SK-N-SH (cell line): ENCODE measurements around the gene PIGL. TPM values are rescaled to one million over a fixed set of nuclear protein-coding genes. Genes with fewer than 3 reads are reported as not detected.

Experiments used
- CTCF ChIA-PET: fragments of 300-600, 350-600 bp; formaldehyde crosslinking; extraction: SDS; loops from one replicate; lab custom pipeline; 2021; lab: Yijun Ruan, JAX
- POLR2A ChIA-PET: fragments of 350-600 bp; sonication (Branson Sonifier 250); formaldehyde crosslinking; extraction: SDS; loops from one replicate; lab custom pipeline; 2020; ENCODE audit warnings: antibody characterized with exemption, inconsistent platforms; lab: Yijun Ruan, JAX
- DNase-seq: peaks from one replicate; pipeline ENCODE4 v3.0.0; 2012
- H2AFZ ChIP-seq: fragments of 200-600 bp; sonication (generic); 2 replicates; pipeline ENCODE4 v1.8.1; 2016; ENCODE audit warnings: antibody characterized with exemption, mild to moderate bottlenecking, low read depth
- H3F3A ChIP-seq: fragments of 200-600 bp; sonication (generic); replicated peaks from 2 replicates; pipeline ENCODE3; 2016; ENCODE audit warnings: antibody characterized with exemption, mild to moderate bottlenecking; ENCODE audit not compliant: insufficient read depth
- H3K27ac ChIP-seq, 2 experiments: fragments of 200-500 bp in 1 of 2; fragments of 200-600 bp in 1 of 2; sonication (Bioruptor generic) in 1 of 2; sonication (generic), shearing (Covaris generic) in 1 of 2; 2 replicates each; pipeline versions ENCODE4 v1.5.1 to v1.6.1; 2014 to 2016; ENCODE audit warnings: low read depth in 2 of 2, inconsistent platforms in 1 of 2, low read length in 1 of 2, mild to moderate bottlenecking in 1 of 2, mixed read lengths in 1 of 2
- H3K27me3 ChIP-seq: fragments of 200-600 bp; sonication (generic), shearing (Covaris generic); 2 replicates; pipeline ENCODE4 v1.6.1; 2016; ENCODE audit warnings: mixed run types; ENCODE audit not compliant: insufficient read depth
- H3K36me3 ChIP-seq, 2 experiments: fragments of 200-500 bp in 1 of 2; fragments of 200-600 bp in 1 of 2; sonication (Bioruptor generic) in 1 of 2; sonication (generic) in 1 of 2; replicated peaks in 1 of 2; 2 replicates each; pipeline versions ENCODE3 to v1.5.1; 2014 to 2016; ENCODE audit warnings: low read length in 1 of 2, mild to moderate bottlenecking in 1 of 2; ENCODE audit not compliant: insufficient read depth in 2 of 2, control insufficient read depth in 1 of 2
- H3K4me1 ChIP-seq, 2 experiments: fragments of 200-500 bp in 1 of 2; fragments of 200-600 bp in 1 of 2; sonication (Bioruptor generic) in 1 of 2; sonication (generic), shearing (Covaris generic) in 1 of 2; 2 replicates each; pipeline versions ENCODE4 v1.5.1 to v1.6.1; 2014 to 2016; ENCODE audit warnings: low read depth in 1 of 2, low read length in 1 of 2, mixed run types in 1 of 2; ENCODE audit not compliant: insufficient read depth in 2 of 2, control insufficient read depth in 1 of 2
- H3K4me2 ChIP-seq: fragments of 200-600 bp; sonication (generic), shearing (Covaris generic); 2 replicates; pipeline ENCODE4 v1.6.1; 2017; ENCODE audit warnings: mixed run types
- H3K4me3 ChIP-seq, 2 experiments: fragments of 200-500 bp in 1 of 2; fragments of 200-600 bp in 1 of 2; sonication (Bioruptor generic) in 1 of 2; sonication (generic), shearing (Covaris generic) in 1 of 2; 2 replicates each; pipeline versions ENCODE4 v1.5.1 to v1.8.1; 2014 to 2016; ENCODE audit warnings: low read depth in 2 of 2, inconsistent platforms in 1 of 2, low read length in 1 of 2, mild to moderate bottlenecking in 1 of 2, mixed read lengths in 1 of 2, moderate library complexity in 1 of 2
- H3K79me2 ChIP-seq: fragments of 200-600 bp; sonication (generic); 2 replicates; pipeline ENCODE4 v1.8.1; 2017; ENCODE audit warnings: mild to moderate bottlenecking; ENCODE audit not compliant: insufficient read depth
- H3K9ac ChIP-seq: fragments of 200-600 bp; sonication (generic); 2 replicates; pipeline ENCODE4 v1.6.1; 2017; ENCODE audit warnings: mixed run types
- H3K9me2 ChIP-seq: fragments of 200-600 bp; sonication (generic); 2 replicates; pipeline ENCODE4 v1.6.1; 2017; ENCODE audit warnings: mixed run types
- H3K9me3 ChIP-seq: fragments of 200-600 bp; sonication (generic); 2 replicates; pipeline ENCODE4 v1.6.1; 2017; ENCODE audit warnings: mixed run types, mild to moderate bottlenecking, moderate library complexity
- H4K20me1 ChIP-seq: fragments of 200-600 bp; sonication (generic); 2 replicates; pipeline ENCODE4 v1.6.1; 2017; ENCODE audit warnings: mild to moderate bottlenecking, mixed run types; ENCODE audit not compliant: insufficient read depth
- ELF1 ChIP-seq: IDR thresholded peaks from 2 replicates; pipeline ENCODE4 v1.4.0; 2012
- EP300 ChIP-seq, 2 experiments: IDR thresholded peaks; 2 replicates each; pipeline versions ENCODE4 v1.4.0 to v1.6.1; 2012; ENCODE audit warnings: borderline replicate concordance in 1 of 2, low read depth in 1 of 2, low read length in 1 of 2
- FOSL2 ChIP-seq: IDR thresholded peaks from 2 replicates; pipeline ENCODE4 v1.4.0; 2012; ENCODE audit warnings: low read depth, mild to moderate bottlenecking, moderate library complexity, borderline replicate concordance
- FOXM1 ChIP-seq: IDR thresholded peaks from 2 replicates; pipeline ENCODE4 v1.4.0; 2012; ENCODE audit warnings: low read depth, mild to moderate bottlenecking
- GABPA ChIP-seq: IDR thresholded peaks from 2 replicates; pipeline ENCODE4 v1.4.0; 2012; ENCODE audit warnings: low read depth, mild to moderate bottlenecking
- GATA2 ChIP-seq: sonication (generic); formaldehyde crosslinking; IDR thresholded peaks from 2 replicates; pipeline ENCODE4 v1.5.0; 2020; ENCODE audit warnings: mild to moderate bottlenecking, missing genetic modification reagents
- MAX ChIP-seq: IDR thresholded peaks from 2 replicates; pipeline ENCODE4 v1.4.0; 2012; ENCODE audit warnings: low read depth
- MEF2A ChIP-seq: IDR thresholded peaks from 2 replicates; pipeline ENCODE4 v1.4.0; 2012; ENCODE audit warnings: low read depth, borderline replicate concordance
- NFIC ChIP-seq: IDR thresholded peaks from 2 replicates; pipeline ENCODE4 v1.4.0; 2012; ENCODE audit warnings: borderline replicate concordance
- NRF1 ChIP-seq: IDR thresholded peaks from 2 replicates; pipeline ENCODE4 v1.6.1; 2012; ENCODE audit warnings: low read depth, mild to moderate bottlenecking, low read length
- POLR2AphosphoS5 ChIP-seq: IDR thresholded peaks from 2 replicates; pipeline ENCODE4 v1.6.1; 2012; ENCODE audit warnings: low read depth, low read length
- RAD21 ChIP-seq: IDR thresholded peaks from 2 replicates; pipeline ENCODE4 v1.6.1; 2012; ENCODE audit warnings: mild to moderate bottlenecking, low read length
- RXRA ChIP-seq: IDR thresholded peaks from 2 replicates; pipeline ENCODE4 v1.4.0; 2012; ENCODE audit warnings: low read depth, mild to moderate bottlenecking, borderline replicate concordance
- SIN3A ChIP-seq: IDR thresholded peaks from 2 replicates; pipeline ENCODE4 v1.6.1; 2012; ENCODE audit warnings: low read depth, mild to moderate bottlenecking, low read length, moderate library complexity, borderline replicate concordance
- SMC3 ChIP-seq: IDR thresholded peaks from 2 replicates; pipeline ENCODE4 v1.6.1; 2012; ENCODE audit warnings: low read depth, low read length, improper control_type of control experiment
- TEAD4 ChIP-seq: IDR thresholded peaks from 2 replicates; pipeline ENCODE4 v1.4.0; 2012; ENCODE audit warnings: mild to moderate bottlenecking, borderline replicate concordance; ENCODE audit not compliant: insufficient read depth
- ZBTB33 ChIP-seq: IDR thresholded peaks from 2 replicates; pipeline ENCODE4 v1.4.0; 2012; ENCODE audit warnings: low read depth, borderline replicate concordance
- WGBS: methylation state at CpG from one replicate; pipeline ENCODE4 v1.1.6; 2017; ENCODE audit warnings: low lambda C conversion rate; 5-methylcytosine and 5-hydroxymethylcytosine counted together
- polyA plus RNA-seq, 3 experiments: library from polyadenylated mRNA; depleted of rRNA; stranded (reverse); fragments of >200 nt; gene quantifications; 2 replicates each; pipeline ENCODE4 v1.2.3, GENCODE V29; 2012
- TF ChIP-seq, protein P1 (sequence below): IDR thresholded peaks from 2 replicates; pipeline ENCODE4; 2012
- TF ChIP-seq, protein P2 (sequence below): fragments of 200-600 bp; sonication (generic); IDR thresholded peaks from 2 replicates; pipeline ENCODE4 v1.6.1; 2017; ENCODE audit warnings: antibody characterized with exemption, mild to moderate bottlenecking, moderate library complexity
- TF ChIP-seq, protein P3 (sequence below): IDR thresholded peaks from 2 replicates; pipeline ENCODE4 v1.4.0; 2012; ENCODE audit warnings: low read depth, borderline replicate concordance
- TF ChIP-seq, protein P4 (sequence below): IDR thresholded peaks from 2 replicates; pipeline ENCODE4 v1.6.1; 2012; ENCODE audit warnings: mild to moderate bottlenecking, low read depth, low read length, moderate library complexity

PIGL gene
- polyA plus RNA-seq, 1 of the 3 experiments (the other 2 are of a cell fraction): 34.0 TPM

GRCh38 chr17:16361874-16362273 lies 144.9 kb downstream of the PIGL start (continued):
- no peak for TF ChIP-seq MEF2A
- TF ChIP-seq, all 33 proteins: peak for 0

- Histone ChIP-seq H3K4me3 (no peak overlapping the region; a peak in 1 of 4 replicates), H3K9ac (no peak overlapping the region), H3K9me2 (no peaks in the 10 kb centered on the region), H3K27ac (no peak overlapping the region), H3K4me2 (no peak overlapping the region), H3K79me2 (no peaks in the 10 kb centered on the region), H2AFZ (0 out of 2 replicates have a peak overlapping the region, but pooled peaks have one; percentile 1), H3K4me1 (peaks cover 0 to 6% of the 10 kb centered on the region in 2 experiments; a peak in 1 of 4 replicates), H3K27me3 (no peaks in the 10 kb centered on the region), H3K36me3 (no peaks in the 10 kb centered on the region), H3K9me3 (no peaks in the 10 kb centered on the region), H3F3A (no peaks in the 10 kb centered on the region), H4K20me1 (no peaks in the 10 kb centered on the region)
- ChIA-PET POLR2A (interaction anchor here (0.9 to 2.7 kb wide), 3 partner anchors 11 to 75 kb away, joined by 4 to 17 read pairs (median 13); partner anchors contain the start of genes CENPV and UBB), CTCF (interaction anchor here (0.6 to 4.9 kb wide), 43 partner anchors 11 to 353 kb away, joined by 3 to 94 read pairs (median 5); partner anchors contain the start of genes CENPV, NCOR1, TRPV2 and UBB)
- DNase-seq: peak; percentile 74
- 6% methylated on average over 6 of the region's 6 CpGs for WGBS
- TF ChIP-seq GATA2 (CRISPR knock-in tag): peak; percentile 14; the same call in 1 of the 2 replicates
- no peak for TF ChIP-seq NFIC
- no peak for TF ChIP-seq MAX
- no peak for TF ChIP-seq ELF1
- TF ChIP-seq, protein P1, sequence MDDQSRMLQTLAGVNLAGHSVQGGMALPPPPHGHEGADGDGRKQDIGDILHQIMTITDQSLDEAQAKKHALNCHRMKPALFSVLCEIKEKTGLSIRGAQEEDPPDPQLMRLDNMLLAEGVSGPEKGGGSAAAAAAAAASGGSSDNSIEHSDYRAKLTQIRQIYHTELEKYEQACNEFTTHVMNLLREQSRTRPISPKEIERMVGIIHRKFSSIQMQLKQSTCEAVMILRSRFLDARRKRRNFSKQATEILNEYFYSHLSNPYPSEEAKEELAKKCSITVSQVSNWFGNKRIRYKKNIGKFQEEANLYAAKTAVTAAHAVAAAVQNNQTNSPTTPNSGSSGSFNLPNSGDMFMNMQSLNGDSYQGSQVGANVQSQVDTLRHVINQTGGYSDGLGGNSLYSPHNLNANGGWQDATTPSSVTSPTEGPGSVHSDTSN: no peak
- no peak for TF ChIP-seq SIN3A
- TF ChIP-seq FOSL2: no peak
- no peak for TF ChIP-seq TEAD4
- TF ChIP-seq POLR2AphosphoS5: no peak
- TF ChIP-seq, protein P2, sequence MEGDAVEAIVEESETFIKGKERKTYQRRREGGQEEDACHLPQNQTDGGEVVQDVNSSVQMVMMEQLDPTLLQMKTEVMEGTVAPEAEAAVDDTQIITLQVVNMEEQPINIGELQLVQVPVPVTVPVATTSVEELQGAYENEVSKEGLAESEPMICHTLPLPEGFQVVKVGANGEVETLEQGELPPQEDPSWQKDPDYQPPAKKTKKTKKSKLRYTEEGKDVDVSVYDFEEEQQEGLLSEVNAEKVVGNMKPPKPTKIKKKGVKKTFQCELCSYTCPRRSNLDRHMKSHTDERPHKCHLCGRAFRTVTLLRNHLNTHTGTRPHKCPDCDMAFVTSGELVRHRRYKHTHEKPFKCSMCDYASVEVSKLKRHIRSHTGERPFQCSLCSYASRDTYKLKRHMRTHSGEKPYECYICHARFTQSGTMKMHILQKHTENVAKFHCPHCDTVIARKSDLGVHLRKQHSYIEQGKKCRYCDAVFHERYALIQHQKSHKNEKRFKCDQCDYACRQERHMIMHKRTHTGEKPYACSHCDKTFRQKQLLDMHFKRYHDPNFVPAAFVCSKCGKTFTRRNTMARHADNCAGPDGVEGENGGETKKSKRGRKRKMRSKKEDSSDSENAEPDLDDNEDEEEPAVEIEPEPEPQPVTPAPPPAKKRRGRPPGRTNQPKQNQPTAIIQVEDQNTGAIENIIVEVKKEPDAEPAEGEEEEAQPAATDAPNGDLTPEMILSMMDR: peak; percentile 97
- TF ChIP-seq, protein P3, sequence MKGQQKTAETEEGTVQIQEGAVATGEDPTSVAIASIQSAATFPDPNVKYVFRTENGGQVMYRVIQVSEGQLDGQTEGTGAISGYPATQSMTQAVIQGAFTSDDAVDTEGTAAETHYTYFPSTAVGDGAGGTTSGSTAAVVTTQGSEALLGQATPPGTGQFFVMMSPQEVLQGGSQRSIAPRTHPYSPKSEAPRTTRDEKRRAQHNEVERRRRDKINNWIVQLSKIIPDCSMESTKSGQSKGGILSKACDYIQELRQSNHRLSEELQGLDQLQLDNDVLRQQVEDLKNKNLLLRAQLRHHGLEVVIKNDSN: no peak
- TF ChIP-seq FOXM1: no peak
- TF ChIP-seq NRF1: no peak
- peak; percentile 60 for TF ChIP-seq SMC3
- TF ChIP-seq ZBTB33: no peak
- peak; percentile 75 for TF ChIP-seq RAD21
- TF ChIP-seq RXRA: no peak
- 0 out of 4 replicates have a peak, but pooled peaks of 1 of the 2 experiments have one; percentile 17 for TF ChIP-seq EP300 (IDR thresholded peaks at IDR 0.05; ENCODE audit: borderline replicate concordance in 1 of 2, low read depth in 1 of 2, low read length in 1 of 2)
- TF ChIP-seq GABPA: no peak
- TF ChIP-seq, protein P4, sequence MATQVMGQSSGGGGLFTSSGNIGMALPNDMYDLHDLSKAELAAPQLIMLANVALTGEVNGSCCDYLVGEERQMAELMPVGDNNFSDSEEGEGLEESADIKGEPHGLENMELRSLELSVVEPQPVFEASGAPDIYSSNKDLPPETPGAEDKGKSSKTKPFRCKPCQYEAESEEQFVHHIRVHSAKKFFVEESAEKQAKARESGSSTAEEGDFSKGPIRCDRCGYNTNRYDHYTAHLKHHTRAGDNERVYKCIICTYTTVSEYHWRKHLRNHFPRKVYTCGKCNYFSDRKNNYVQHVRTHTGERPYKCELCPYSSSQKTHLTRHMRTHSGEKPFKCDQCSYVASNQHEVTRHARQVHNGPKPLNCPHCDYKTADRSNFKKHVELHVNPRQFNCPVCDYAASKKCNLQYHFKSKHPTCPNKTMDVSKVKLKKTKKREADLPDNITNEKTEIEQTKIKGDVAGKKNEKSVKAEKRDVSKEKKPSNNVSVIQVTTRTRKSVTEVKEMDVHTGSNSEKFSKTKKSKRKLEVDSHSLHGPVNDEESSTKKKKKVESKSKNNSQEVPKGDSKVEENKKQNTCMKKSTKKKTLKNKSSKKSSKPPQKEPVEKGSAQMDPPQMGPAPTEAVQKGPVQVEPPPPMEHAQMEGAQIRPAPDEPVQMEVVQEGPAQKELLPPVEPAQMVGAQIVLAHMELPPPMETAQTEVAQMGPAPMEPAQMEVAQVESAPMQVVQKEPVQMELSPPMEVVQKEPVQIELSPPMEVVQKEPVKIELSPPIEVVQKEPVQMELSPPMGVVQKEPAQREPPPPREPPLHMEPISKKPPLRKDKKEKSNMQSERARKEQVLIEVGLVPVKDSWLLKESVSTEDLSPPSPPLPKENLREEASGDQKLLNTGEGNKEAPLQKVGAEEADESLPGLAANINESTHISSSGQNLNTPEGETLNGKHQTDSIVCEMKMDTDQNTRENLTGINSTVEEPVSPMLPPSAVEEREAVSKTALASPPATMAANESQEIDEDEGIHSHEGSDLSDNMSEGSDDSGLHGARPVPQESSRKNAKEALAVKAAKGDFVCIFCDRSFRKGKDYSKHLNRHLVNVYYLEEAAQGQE: no peak
Observed at GRCh38 chr17:16363749-16364536, 146.9 kb downstream of the PIGL start.
